Endometrial microvascular endothelial cells (primary cell): Measurements from ENCODE around the gene MMRN1. TPM values are rescaled to one million over a fixed set of nuclear protein-coding genes. Genes with fewer than 3 reads are reported as not detected.

Source experiments
- in situ Hi-C: cut with HindIII; loops from 2 replicates; pipeline ENCODE4 v1.10.0; 2017; ENCODE audit warnings: low sequenced_read_pairs, low pct_unique_long_range_greater_than_20kb; ENCODE audit errors: inconsistent ontology term
- total RNA-seq: library from RNA; depleted of rRNA; stranded (reverse); fragments of >200 nt; gene quantifications from one replicate; pipeline ENCODE4 v1.2.3, GENCODE V29; 2015; ENCODE audit errors: inconsistent ontology term

MMRN1 gene
- total RNA-seq, 1 donor from 2014 or later, result 172 TPM

DNA sequence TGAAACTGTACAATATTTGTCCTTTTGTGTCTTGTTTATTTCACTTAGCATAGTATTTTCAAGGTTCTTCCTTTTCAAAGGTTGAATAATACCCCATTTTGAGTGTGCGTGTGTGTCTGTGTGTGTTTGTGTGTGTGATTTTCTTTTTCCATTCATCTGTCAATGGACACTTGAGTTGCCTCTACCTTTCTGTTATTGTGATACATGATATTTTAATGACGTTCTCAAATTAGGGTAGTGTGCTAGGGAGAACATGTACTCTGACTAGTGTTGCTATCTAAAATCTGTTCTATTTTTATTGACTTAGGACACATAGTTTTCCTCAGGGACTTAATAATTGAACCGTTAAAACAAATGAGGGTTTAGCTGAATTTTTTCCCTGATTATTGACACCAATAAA lies 9.9 kb downstream of the MMRN1 start:
- in situ Hi-C loops, result no loop called here

DNA sequence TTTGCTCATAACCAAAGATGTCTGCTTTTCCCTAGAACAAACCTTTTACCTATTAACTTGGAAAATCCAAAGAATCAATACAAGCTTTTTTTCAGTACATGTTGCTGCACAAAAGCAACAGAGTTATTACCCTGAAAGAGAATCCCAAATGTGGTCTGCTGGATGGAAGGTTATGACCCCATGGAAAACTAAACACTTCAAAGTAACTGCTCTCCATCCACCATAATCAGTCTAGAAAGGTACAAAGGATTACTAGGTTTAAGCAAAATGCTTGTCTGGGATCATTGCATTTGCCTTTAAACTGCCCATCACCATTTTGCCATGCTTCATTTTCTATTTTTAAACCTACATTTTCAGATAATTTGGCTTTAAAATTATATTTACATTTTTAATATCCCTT lies 11.7 kb downstream of the MMRN1 start:
- in situ Hi-C loops, result no loop called here

DNA sequence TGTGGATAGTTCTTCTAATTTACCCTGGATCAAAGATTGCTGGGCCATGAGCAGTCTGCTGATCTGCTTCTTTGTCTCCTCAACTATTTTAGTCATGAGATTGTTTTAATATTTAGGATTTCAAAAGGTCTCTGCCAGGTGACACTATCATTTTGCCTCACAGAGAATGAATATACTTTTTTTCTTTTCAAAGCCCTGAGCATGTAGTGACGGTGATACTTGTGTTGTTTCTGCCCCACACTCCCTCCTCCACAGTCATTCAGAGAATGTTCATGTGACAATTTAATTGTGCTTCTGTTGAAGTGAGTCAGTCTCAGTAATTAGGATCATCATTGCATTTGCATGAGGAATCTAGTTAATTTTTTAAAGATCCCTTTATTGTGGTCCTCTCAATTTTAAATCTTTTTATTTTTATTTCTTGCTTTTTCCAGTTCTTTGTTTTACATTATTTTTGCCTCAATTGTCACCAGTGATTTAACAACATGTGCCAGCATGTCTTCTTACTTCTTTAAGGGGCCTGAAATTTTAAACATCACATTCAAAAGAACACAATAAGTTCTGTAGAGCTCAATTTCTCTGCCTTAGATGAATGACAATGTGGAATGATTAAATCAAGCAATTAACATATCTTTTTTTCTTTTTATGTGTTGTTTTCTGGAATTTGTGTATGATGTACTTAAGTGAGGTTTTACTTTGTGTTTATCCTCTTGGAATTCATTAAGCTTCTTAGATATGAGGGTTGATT lies 12.3 kb downstream of the MMRN1 start:
- in situ Hi-C loops, result no loop called here

- in situ Hi-C loops, result no loop called here
Measured at GRCh38 chr4:89909889-89910288, 15.2 kb downstream of the MMRN1 start.

DNA sequence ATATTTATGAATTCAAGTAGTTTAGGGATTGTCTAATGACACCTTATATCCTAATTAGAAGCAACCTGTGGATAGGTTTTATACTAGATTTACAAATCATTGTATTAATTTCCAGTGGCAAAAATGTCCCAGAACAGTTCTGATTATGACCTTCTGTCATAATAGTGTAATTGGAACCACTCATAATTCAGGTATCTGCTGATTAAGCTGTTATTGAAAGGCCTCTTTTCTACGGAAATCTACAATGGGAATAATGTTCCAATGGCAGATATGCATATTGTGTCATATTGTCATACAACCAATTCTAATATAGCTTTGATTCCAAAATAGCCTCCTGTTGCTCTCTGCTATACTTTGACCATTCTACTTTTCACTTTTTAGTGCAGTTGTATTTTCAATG lies 19.0 kb downstream of the MMRN1 start:
- in situ Hi-C loops, result no loop called here

GRCh38 chr4:89914609-89915550 lies 20.2 kb downstream of the MMRN1 start:
- in situ Hi-C loops, result no loop called here

DNA sequence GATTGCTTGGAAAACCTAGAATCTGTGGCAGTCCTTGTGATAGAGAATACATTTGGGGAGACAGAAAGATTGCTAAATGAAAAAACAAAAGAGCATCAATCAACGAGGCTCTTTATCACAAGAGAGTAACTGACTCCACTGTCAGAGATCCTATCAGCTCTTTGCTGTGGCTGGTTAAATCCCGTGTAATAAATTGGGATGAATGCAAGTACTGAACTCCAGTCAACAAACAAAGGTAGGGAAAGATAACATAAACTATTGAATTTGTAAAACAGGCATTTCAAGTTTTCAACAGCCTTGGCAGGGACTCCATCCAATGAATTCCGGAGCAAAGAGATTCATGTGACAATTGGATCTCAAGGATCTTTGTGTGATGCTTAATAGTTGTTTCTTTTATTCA lies 21.3 kb downstream of the MMRN1 start:
- in situ Hi-C loops, result no loop called here

- in situ Hi-C loops, result no loop called here
Measured at GRCh38 chr4:89922848-89923416, 28.3 kb downstream of the MMRN1 start.

GRCh38 chr4:89928838-89929237 lies 34.2 kb downstream of the MMRN1 start:
- in situ Hi-C loops, result no loop called here

GRCh38 chr4:89929425-89930159 lies 34.9 kb downstream of the MMRN1 start:
- in situ Hi-C loops, result no loop called here

DNA sequence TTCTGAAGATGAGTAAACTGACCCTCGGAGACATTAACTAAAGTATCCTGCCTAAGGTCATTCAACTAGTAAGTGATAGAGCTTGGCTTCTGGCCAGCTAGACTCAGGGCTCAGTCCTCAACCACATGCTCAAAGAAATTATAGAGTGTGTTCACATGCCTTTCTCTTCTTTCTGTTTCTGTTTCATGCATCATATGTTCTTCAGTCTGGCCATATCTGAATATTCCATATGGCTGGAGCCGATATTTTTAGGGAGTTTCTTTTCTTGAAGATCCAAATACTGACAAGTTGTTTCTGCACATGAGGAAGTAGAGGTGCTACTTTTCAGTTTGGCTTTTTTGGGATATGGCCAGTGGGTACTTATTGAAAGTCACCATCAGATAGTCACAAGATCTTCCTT lies 44.9 kb downstream of the MMRN1 start:
- in situ Hi-C loops, result no loop called here

DNA sequence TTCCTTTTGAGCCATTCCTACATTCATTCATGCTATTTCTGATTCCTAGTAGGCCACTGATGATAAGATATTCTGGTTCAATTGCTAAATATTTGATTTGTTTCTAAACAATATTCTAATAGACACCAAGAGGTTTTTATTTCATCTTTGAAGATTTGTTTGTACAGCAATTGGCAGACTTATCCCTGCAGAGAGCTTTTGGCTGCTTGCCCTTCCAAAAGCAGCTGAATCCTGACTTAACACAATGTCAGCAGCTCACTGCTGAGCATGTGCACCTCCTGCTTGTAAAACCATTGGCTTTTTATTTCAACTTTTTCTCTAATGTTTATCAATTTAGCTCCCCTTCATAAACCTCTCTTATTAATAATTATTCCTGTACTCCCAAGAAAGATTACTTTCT lies 45.3 kb downstream of the MMRN1 start:
- in situ Hi-C loops, result no loop called here

DNA sequence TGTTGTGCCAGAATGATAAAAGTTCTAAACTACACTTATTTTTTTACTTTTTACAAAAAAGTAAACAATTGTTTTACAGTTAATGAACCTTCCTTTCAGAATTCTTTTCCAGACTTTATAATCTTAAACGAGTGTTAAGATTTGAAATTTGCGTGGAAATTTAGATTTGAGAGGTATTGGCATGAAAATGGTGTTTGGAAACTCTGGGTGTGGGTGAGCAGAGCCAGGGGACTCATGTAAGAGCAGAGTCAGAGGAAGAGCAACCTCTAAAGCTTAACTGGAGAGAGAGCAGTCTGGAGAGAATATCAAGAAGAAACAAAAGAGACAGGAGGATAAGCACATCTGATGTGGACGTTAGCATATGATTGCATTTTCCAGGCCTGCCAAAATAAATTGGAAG lies 48.2 kb downstream of the MMRN1 start:
- in situ Hi-C loops, result no loop called here

- in situ Hi-C loops, result no loop called here
Measured at GRCh38 chr4:89949782-89950387, 55.2 kb downstream of the MMRN1 start.

GRCh38 chr4:89952458-89952857 lies 57.8 kb downstream of the MMRN1 start:
- in situ Hi-C loops, result no loop called here

DNA sequence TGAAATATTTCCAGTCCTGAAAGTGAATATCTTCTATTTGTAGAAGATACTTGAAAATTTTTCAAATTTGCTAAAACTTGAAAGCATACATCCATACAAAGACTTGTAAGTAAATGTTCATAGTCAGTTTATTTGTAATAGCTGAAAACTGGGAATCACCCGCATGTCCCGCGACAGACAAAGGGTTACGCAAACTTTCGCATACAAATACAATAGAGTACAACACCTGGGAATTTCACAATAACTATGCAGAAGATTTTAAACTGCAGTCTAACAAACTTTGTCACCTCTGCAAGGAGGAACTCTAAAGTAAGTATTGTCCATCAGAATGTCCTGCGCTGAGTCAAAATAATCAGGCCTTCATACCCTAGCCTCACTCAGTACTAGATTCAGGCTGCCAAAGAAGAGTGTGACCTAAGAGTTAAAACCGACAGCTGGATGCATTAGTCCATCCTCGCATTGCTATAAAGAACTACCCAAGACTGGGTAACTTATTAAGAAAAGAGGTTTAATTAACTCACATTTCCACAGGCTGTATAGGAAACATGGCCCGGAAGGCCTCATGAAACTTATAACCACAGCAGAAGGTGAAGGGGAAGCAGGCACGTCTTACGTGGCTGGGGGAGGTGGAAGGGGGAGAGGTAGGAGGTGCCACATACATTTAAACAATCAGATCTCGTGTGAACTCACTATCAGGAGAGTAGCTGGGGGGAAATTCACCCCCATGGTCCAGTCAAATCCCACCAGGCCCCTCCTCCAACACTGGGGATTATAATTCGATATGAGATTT lies 60.4 kb downstream of the MMRN1 start:
- in situ Hi-C loops, result no loop called here

DNA sequence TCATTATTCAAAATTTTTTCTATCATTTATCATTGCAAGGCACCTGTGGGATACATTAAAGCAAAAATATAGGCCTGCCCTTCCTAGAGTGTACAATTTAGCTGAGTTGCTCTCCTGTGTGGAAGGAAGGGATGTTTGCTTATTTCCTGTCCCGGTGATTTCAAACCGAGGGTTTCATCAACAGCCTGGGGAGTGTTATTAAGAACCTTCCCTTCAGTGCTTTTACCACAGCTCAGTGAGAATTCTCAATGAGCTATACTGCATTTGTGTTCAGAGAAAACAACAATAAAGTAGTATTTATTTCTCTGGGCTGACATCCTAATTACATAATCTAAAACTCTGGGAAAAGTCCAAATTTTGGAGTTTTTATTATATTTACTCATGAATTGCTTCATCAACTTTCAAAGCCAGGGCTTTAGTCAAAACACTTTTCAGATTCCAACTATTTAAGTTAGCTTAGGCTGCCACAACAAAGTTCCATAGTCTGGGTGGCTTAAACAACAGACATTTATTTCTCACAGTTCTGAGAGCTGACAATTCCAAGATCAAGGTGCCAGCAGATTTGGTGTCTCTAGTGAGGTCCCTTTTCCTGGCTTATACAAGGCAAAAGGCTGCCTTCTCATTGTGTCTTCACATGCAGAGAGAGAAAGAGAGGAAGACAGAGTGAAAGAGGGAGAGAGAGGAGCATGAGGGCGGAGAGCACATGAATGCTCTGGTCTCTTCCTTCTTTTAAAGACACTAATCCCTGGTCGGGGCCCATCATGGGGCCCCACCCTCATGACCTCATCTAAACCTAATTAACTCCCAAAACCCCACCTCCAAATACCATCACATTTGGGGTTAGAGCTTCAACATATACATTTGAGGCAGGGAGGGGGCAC lies 62.6 kb downstream of the MMRN1 start:
- in situ Hi-C loops, result no loop called here
